B cell (primary cell): Measurements from ENCODE around the gene STAT5A. TPM values are rescaled to one million over a fixed set of nuclear protein-coding genes. Genes with fewer than 3 reads are reported as not detected.

Experiments used
- ATAC-seq: fragments of 200-7000 bp; cut with Tn5 transposase; one replicate; pipeline ENCODE4 v1.10.0; 2021; ENCODE audit warnings: low read depth, mild to moderate bottlenecking, moderate number of reproducible peaks, moderate library complexity
- CTCF ChIA-PET: fragments of 350-600 bp; sonication (Branson Sonifier 250); formaldehyde crosslinking; loops from one replicate; lab custom pipeline; 2021; ENCODE audit warnings: antibody characterized with exemption, inconsistent platforms; lab: Charles Lee
- POLR2A ChIA-PET: fragments of 350-600 bp; sonication (Branson Sonifier 250); formaldehyde crosslinking; loops from one replicate; lab custom pipeline; 2021; ENCODE audit warnings: antibody characterized with exemption; lab: Charles Lee
- DNase-seq: peaks from one replicate; pipeline ENCODE4 v3.0.0; 2013
- H2AFZ ChIP-seq: 2 replicates; pipeline ENCODE4 v1.6.1; 2012; ENCODE audit warnings: mild to moderate bottlenecking, low read depth, low read length; ENCODE audit not compliant: insufficient read depth, poor library complexity, severe bottlenecking
- H3K27ac ChIP-seq, 2 donors: 1 replicate in 1 of 2; 2 replicates in 1 of 2; pipeline ENCODE4 v1.5.1; 2012 to 2013; ENCODE audit warnings: low read length in 2 of 2, mild to moderate bottlenecking in 2 of 2, moderate library complexity in 1 of 2
- H3K27me3 ChIP-seq, 4 experiments: fragments of 200-600 bp in 1 of 4; sonication (generic) in 1 of 4; replicated peaks in 1 of 4; 1 replicate in 2 of 4; 2 replicates in 2 of 4; pipeline versions ENCODE4 v1.6.1 to v1.7.0; 2013 to 2016; ENCODE audit warnings: low read length in 3 of 4, mild to moderate bottlenecking in 2 of 4, mixed read lengths in 1 of 4, moderate library complexity in 1 of 4; ENCODE audit not compliant: insufficient read depth in 4 of 4, control insufficient read depth in 3 of 4; ENCODE audit errors: control extremely low read depth in 1 of 4
- H3K36me3 ChIP-seq, 2 experiments: replicated peaks in 1 of 2; 1 replicate in 1 of 2; 2 replicates in 1 of 2; pipeline versions ENCODE4 v1.6.1 to v1.7.1; 2013; ENCODE audit warnings: low read length in 1 of 2; ENCODE audit not compliant: insufficient read depth in 2 of 2, control insufficient read depth in 1 of 2; ENCODE audit errors: control extremely low read depth in 1 of 2, extremely low read depth in 1 of 2
- H3K4me1 ChIP-seq, 2 donors: fragments of 200-600 bp in 1 of 2; sonication (generic) in 1 of 2; 1 replicate in 1 of 2; 2 replicates in 1 of 2; pipeline versions ENCODE4 v1.5.1 to v1.6.1; 2013 to 2017; ENCODE audit warnings: low read length in 2 of 2; ENCODE audit not compliant: control insufficient read depth in 2 of 2, insufficient read depth in 2 of 2
- H3K4me2 ChIP-seq: replicated peaks from 2 replicates; pipeline ENCODE3; 2012; ENCODE audit warnings: mild to moderate bottlenecking, low read depth, low read length; ENCODE audit not compliant: poor library complexity, severe bottlenecking
- H3K4me3 ChIP-seq, 5 experiments: fragments of 200-600 bp in 1 of 5; sonication (generic) in 1 of 5; 1 replicate in 3 of 5; 2 replicates in 2 of 5; pipeline versions ENCODE4 v1.5.1 to v1.7.0; 2011 to 2016; ENCODE audit warnings: low read length in 4 of 5, mild to moderate bottlenecking in 4 of 5, low read depth in 2 of 5, control low read depth in 1 of 5, moderate library complexity in 1 of 5; ENCODE audit not compliant: insufficient read depth in 1 of 5; ENCODE audit errors: control extremely low read depth in 1 of 5, extremely low read depth in 1 of 5
- H3K79me2 ChIP-seq: fragments of 200-600 bp; sonication (generic); one replicate; pipeline ENCODE4 v1.6.0; 2016; ENCODE audit warnings: low read length; ENCODE audit not compliant: control insufficient read depth, insufficient read depth
- H3K9ac ChIP-seq: fragments of 200-600 bp; sonication (generic); 2 replicates; pipeline ENCODE4 v1.6.1; 2017; ENCODE audit warnings: mild to moderate bottlenecking, low read length, moderate library complexity
- H3K9me3 ChIP-seq, 3 donors: one replicate each; pipeline versions ENCODE4 v1.6.1 to v1.7.1; 2013; ENCODE audit warnings: low read length in 2 of 3; ENCODE audit not compliant: control insufficient read depth in 2 of 3, insufficient read depth in 1 of 3; ENCODE audit errors: control extremely low read depth in 1 of 3
- H4K20me1 ChIP-seq: 2 replicates; pipeline ENCODE4 v1.6.0; 2012; ENCODE audit warnings: mild to moderate bottlenecking, low read length; ENCODE audit not compliant: insufficient read depth, control insufficient read depth, poor library complexity, severe bottlenecking
- H3K27ac Mint-ChIP-seq: one replicate; pipeline ENCODE4 v1.8.0; 2021; ENCODE audit warnings: mixed read lengths
- H3K27me3 Mint-ChIP-seq: one replicate; pipeline ENCODE4 v1.8.0; 2021; ENCODE audit warnings: mixed read lengths
- H3K4me1 Mint-ChIP-seq: one replicate; pipeline ENCODE4 v1.8.0; 2021; ENCODE audit warnings: mixed read lengths
- H3K4me3 Mint-ChIP-seq: one replicate; pipeline ENCODE4 v1.8.0; 2021; ENCODE audit warnings: mixed read lengths
- H3K9me3 Mint-ChIP-seq: one replicate; pipeline ENCODE4 v1.8.0; 2022; ENCODE audit warnings: mixed read lengths; ENCODE audit not compliant: insufficient read depth
- CTCF ChIP-seq: fragments of 200-600 bp; IDR thresholded peaks from one replicate; pipeline ENCODE4 v1.8.0; 2022; ENCODE audit warnings: antibody characterized with exemption, mild to moderate bottlenecking
- EZH2 ChIP-seq: IDR thresholded peaks from 2 replicates; pipeline ENCODE4 v1.6.1; 2012; ENCODE audit warnings: borderline replicate concordance, low read depth, mild to moderate bottlenecking, moderate library complexity, low read length; ENCODE audit not compliant: insufficient read depth, poor library complexity, severe bottlenecking
- whole genome bisulfite sequencing: methylation state at CpG from one replicate; pipeline ENCODE4 v1.1.5; 2013; ENCODE audit warnings: missing lambda C conversion rate; ENCODE audit not compliant: insufficient coverage; 5-methylcytosine and 5-hydroxymethylcytosine counted together
- intact Hi-C: fragments of 100-400 bp; cut with micrococcal nuclease; formaldehyde crosslinking; loops from one replicate; pipeline ENCODE4 v1.10.0; 2022
- polyA plus RNA-seq: library from polyadenylated mRNA; depleted of rRNA; stranded (reverse); fragments of >200 nt; gene quantifications from 2 replicates; pipeline ENCODE4 v1.2.3, GENCODE V29; 2012
- total RNA-seq, 2 donors: library from RNA; stranded (reverse); fragments of 120-200 nt in 1 of 2; gene quantifications; 1 replicate in 1 of 2; 2 replicates in 1 of 2; pipeline versions ENCODE4 v1.2.3 to v1.2.4, GENCODE V29; 2013 to 2022

Gene STAT5A
- total and polyA plus RNA-seq, 2 donors (not counting 1 experiment from before 2014, with no cell fraction given) = 48.8 to 110 TPM

- H3K4me2 ChIP-seq = no peak overlapping the region
- ChIA-PET CTCF (no interaction called here), POLR2A (no interaction called here)
- H3K27me3 ChIP-seq = no peaks in the 10 kb centered on the region
- Mint-ChIP-seq H3K27me3 (no peaks in the 10 kb centered on the region), H3K27ac (no peak overlapping the region), H3K9me3 (no peaks in the 10 kb centered on the region), H3K4me1 (peaks cover 37% of the 10 kb centered on the region), H3K4me3 (no peak overlapping the region)
- no CpG with 5 or more reads among the region's 5 CpGs for WGBS
- H2AFZ ChIP-seq = no peak overlapping the region
- intact Hi-C loops = no loop called here
- TF ChIP-seq EZH2 (no peak), CTCF (no peak)
- ATAC-seq (no peak), DNase-seq (no peak)
- H4K20me1 ChIP-seq = no peaks in the 10 kb centered on the region
- no peak overlapping the region for H3K27ac ChIP-seq
- peaks cover 67% of the 10 kb centered on the region for H3K79me2 ChIP-seq
- H3K9me3 ChIP-seq = no peaks in the 10 kb centered on the region
- no peak overlapping the region for H3K4me3 ChIP-seq
- H3K9ac ChIP-seq = no peak overlapping the region
- no peaks in the 10 kb centered on the region for H3K36me3 ChIP-seq
- peaks cover 6 to 14% of the 10 kb centered on the region in 2 donors for H3K4me1 ChIP-seq
Measured at GRCh38 chr17:42253578-42253977, 34.7 kb upstream of the STAT5A start.

GRCh38 chr17:42255445-42255844, 32.9 kb upstream of the STAT5A start:
- Mint-ChIP-seq H3K27ac (no peak overlapping the region), H3K27me3 (no peaks in the 10 kb centered on the region), H3K9me3 (no peaks in the 10 kb centered on the region), H3K4me1 (peaks cover 32% of the 10 kb centered on the region), H3K4me3 (no peak overlapping the region)
- intact Hi-C loops = no loop called here
- Histone ChIP-seq H3K9ac (no peak overlapping the region), H3K27ac (no peak overlapping the region), H3K4me1 (peaks cover 0 to 7% of the 10 kb centered on the region in 2 donors), H3K27me3 (no peaks in the 10 kb centered on the region), H2AFZ (no peak overlapping the region), H3K9me3 (no peaks in the 10 kb centered on the region), H3K79me2 (peaks cover 67% of the 10 kb centered on the region), H4K20me1 (no peaks in the 10 kb centered on the region), H3K36me3 (no peaks in the 10 kb centered on the region), H3K4me3 (no peak overlapping the region), H3K4me2 (no peak overlapping the region)
- CTCF ChIA-PET = interaction anchor here (1.3 kb wide), 1 partner anchor 33 kb away, joined by 4 read pairs; no protein-coding TSS in a partner anchor
- ATAC-seq = no peak
- no peak for DNase-seq
- POLR2A ChIA-PET = no interaction called here
- WGBS = 100% methylated on average over 2 of the region's 8 CpGs
- TF ChIP-seq CTCF = no peak
- no peak for TF ChIP-seq EZH2
